CD14-positive monocyte (primary cell): ENCODE data around the gene ZNF280D. TPM values are rescaled to one million over a fixed set of nuclear protein-coding genes. Genes with fewer than 3 reads are reported as not detected.

ENCODE experiments used
- DNase-seq, 3 donors: peaks; one replicate each; pipeline ENCODE4 v3.0.0-alpha.2; 2011 to 2022
- H2AFZ ChIP-seq: 2 replicates; pipeline ENCODE4 v1.6.0; 2012; ENCODE audit warnings: mild to moderate bottlenecking, low read depth, low read length, inconsistent platforms; ENCODE audit not compliant: insufficient read depth, poor library complexity, severe bottlenecking
- H3K27ac ChIP-seq, 2 donors: 1 replicate in 1 of 2; 2 replicates in 1 of 2; pipeline ENCODE4 v1.5.1; 2012 to 2013; ENCODE audit warnings: low read length in 2 of 2, control low read depth in 1 of 2, inconsistent platforms in 1 of 2, low read depth in 1 of 2, mild to moderate bottlenecking in 1 of 2
- H3K27me3 ChIP-seq, 2 donors: one replicate each; pipeline versions ENCODE4 v1.6.0 to v1.6.1; 2011 to 2013; ENCODE audit warnings: low read length in 2 of 2; ENCODE audit not compliant: control insufficient read depth in 2 of 2, insufficient read depth in 2 of 2
- H3K36me3 ChIP-seq, 2 donors: replicated peaks in 1 of 2; 1 replicate in 1 of 2; 2 replicates in 1 of 2; pipeline versions ENCODE4 v1.5.1 to v1.6.1; 2012 to 2013; ENCODE audit warnings: low read length in 2 of 2, control low read depth in 1 of 2, inconsistent platforms in 1 of 2, mild to moderate bottlenecking in 1 of 2; ENCODE audit not compliant: insufficient read depth in 2 of 2, control insufficient read depth in 1 of 2
- H3K4me1 ChIP-seq, 2 donors: 1 replicate in 1 of 2; 2 replicates in 1 of 2; pipeline versions ENCODE4 v1.5.1 to v1.6.1; 2012 to 2013; ENCODE audit warnings: low read length in 2 of 2, control low read depth in 1 of 2, inconsistent platforms in 1 of 2, mild to moderate bottlenecking in 1 of 2, moderate library complexity in 1 of 2; ENCODE audit not compliant: insufficient read depth in 2 of 2, control insufficient read depth in 1 of 2
- H3K4me2 ChIP-seq: replicated peaks from 2 replicates; pipeline ENCODE3; 2012; ENCODE audit warnings: low read length, moderate library complexity, mild to moderate bottlenecking; ENCODE audit not compliant: poor library complexity, severe bottlenecking; ENCODE audit errors: extremely low read depth
- H3K4me3 ChIP-seq, 3 experiments: fragments of 200-600 bp in 1 of 3; sonication (generic) in 1 of 3; replicated peaks in 1 of 3; 1 replicate in 2 of 3; 2 replicates in 1 of 3; pipeline ENCODE4 v1.5.1; 2011 to 2013; ENCODE audit warnings: low read length in 3 of 3, mild to moderate bottlenecking in 3 of 3, control low read depth in 2 of 3, low read depth in 2 of 3, inconsistent platforms in 1 of 3, moderate library complexity in 1 of 3
- H3K79me2 ChIP-seq: 2 replicates; pipeline ENCODE4 v1.6.0; 2012; ENCODE audit warnings: mild to moderate bottlenecking, control low read depth, inconsistent platforms, low read length, moderate library complexity; ENCODE audit not compliant: insufficient read depth
- H3K9ac ChIP-seq: 2 replicates; pipeline ENCODE4 v1.6.0; 2017; ENCODE audit warnings: low read length, mild to moderate bottlenecking; ENCODE audit not compliant: insufficient read depth, poor library complexity, severe bottlenecking
- H3K9me3 ChIP-seq, 2 donors: replicated peaks in 1 of 2; 1 replicate in 1 of 2; 2 replicates in 1 of 2; pipeline versions ENCODE4 v1.5.1 to v1.6.1; 2012 to 2013; ENCODE audit warnings: low read length in 2 of 2, control low read depth in 1 of 2; ENCODE audit not compliant: control insufficient read depth in 1 of 2, insufficient read depth in 1 of 2
- H4K20me1 ChIP-seq: 2 replicates; pipeline ENCODE4 v1.6.0; 2012; ENCODE audit warnings: mild to moderate bottlenecking, low read length, control low read depth, moderate library complexity; ENCODE audit not compliant: insufficient read depth
- H3K27ac Mint-ChIP-seq, 7 donors: one replicate each; pipeline ENCODE4 v1.8.0; 2020; ENCODE audit warnings: mild to moderate bottlenecking in 7 of 7, mixed read lengths in 7 of 7, moderate library complexity in 6 of 7, inconsistent platforms in 2 of 7
- H3K27me3 Mint-ChIP-seq, 3 donors: one replicate each; pipeline ENCODE4 v1.8.0; 2021 to 2022; ENCODE audit warnings: low read depth in 3 of 3, mild to moderate bottlenecking in 3 of 3, mixed read lengths in 3 of 3, moderate library complexity in 3 of 3, inconsistent platforms in 1 of 3
- H3K36me3 Mint-ChIP-seq, 2 donors: one replicate each; pipeline ENCODE4 v1.8.0; 2020; ENCODE audit warnings: mixed read lengths in 2 of 2, inconsistent platforms in 1 of 2, mild to moderate bottlenecking in 1 of 2
- H3K4me1 Mint-ChIP-seq: one replicate; pipeline ENCODE4 v1.8.0; 2020; ENCODE audit warnings: mild to moderate bottlenecking, mixed read lengths
- H3K4me3 Mint-ChIP-seq, 2 donors: one replicate each; pipeline ENCODE4 v1.8.0; 2020; ENCODE audit warnings: mild to moderate bottlenecking in 2 of 2, mixed read lengths in 2 of 2, moderate library complexity in 1 of 2
- H3K9me3 Mint-ChIP-seq, 7 donors: one replicate each; pipeline ENCODE4 v1.8.0; 2020 to 2022; ENCODE audit warnings: mixed read lengths in 7 of 7, mild to moderate bottlenecking in 6 of 7, moderate library complexity in 6 of 7, inconsistent platforms in 2 of 7
- CTCF ChIP-seq: fragments of 200-600 bp; IDR thresholded peaks from one replicate; pipeline ENCODE4 v1.8.0; 2022; ENCODE audit warnings: antibody characterized with exemption, mild to moderate bottlenecking
- WGBS: methylation state at CpG from one replicate; pipeline ENCODE4 v1.1.5; 2013; ENCODE audit warnings: missing lambda C conversion rate; ENCODE audit not compliant: insufficient coverage; 5-methylcytosine and 5-hydroxymethylcytosine counted together
- intact Hi-C, 2 donors: fragments of 100-400 bp; cut with micrococcal nuclease; formaldehyde crosslinking; loops; one replicate each; pipeline versions ENCODE4 v1.15.0 to v1.15.1; 2023
- polyA plus RNA-seq, 3 donors: library from polyadenylated mRNA; depleted of rRNA in 1 of 3; unstranded in 2 of 3; stranded (reverse) in 1 of 3; fragments of 300-500 nt in 2 of 3; fragments of >200 nt in 1 of 3; fragmentation: Illumina TruSeq in 2 of 3; gene quantifications; 1 replicate in 2 of 3; 2 replicates in 1 of 3; pipeline ENCODE4 v1.2.3, GENCODE V29; 2012 to 2021

ZNF280D gene
- polyA plus RNA-seq, 3 donors, result 5.1 to 14.2 (median 8.0) TPM

GRCh38 chr15:56749982-56750381 is 16.7 kb upstream of the ZNF280D start:
- H3K4me3 ChIP-seq, result no peak overlapping the region
- H2AFZ ChIP-seq, result no peak overlapping the region
- H3K4me1 Mint-ChIP-seq, result no peaks in the 10 kb centered on the region
- H3K4me1 ChIP-seq, result no peaks in the 10 kb centered on the region
- no peak overlapping the region for H3K9ac ChIP-seq
- H3K79me2 ChIP-seq, result no peaks in the 10 kb centered on the region
- H3K36me3 ChIP-seq, result no peaks in the 10 kb centered on the region
- no peaks in the 10 kb centered on the region for H4K20me1 ChIP-seq
- DNase-seq, result no peak
- H3K9me3 ChIP-seq, result no peaks in the 10 kb centered on the region
- no peaks in the 10 kb centered on the region for H3K27me3 ChIP-seq
- no peak overlapping the region for H3K4me2 ChIP-seq
- no peak overlapping the region for H3K27ac Mint-ChIP-seq
- no peak for TF ChIP-seq CTCF
- no peak overlapping the region for H3K27ac ChIP-seq
- intact Hi-C loops, result no loop called here
- WGBS, result no CpG with 5 or more reads among the region's 1 CpG
- H3K27me3 Mint-ChIP-seq, result no peaks in the 10 kb centered on the region
- H3K9me3 Mint-ChIP-seq, result peaks cover 0 to 2% (median 0%) of the 10 kb centered on the region in 7 donors
- no peak overlapping the region for H3K4me3 Mint-ChIP-seq
- H3K36me3 Mint-ChIP-seq, result no peaks in the 10 kb centered on the region

- no peaks in the 10 kb centered on the region for H3K79me2 ChIP-seq
- H4K20me1 ChIP-seq, result no peaks in the 10 kb centered on the region
- H3K27me3 Mint-ChIP-seq, result no peaks in the 10 kb centered on the region
- intact Hi-C loops, result no loop called here
- no peaks in the 10 kb centered on the region for H3K9me3 ChIP-seq
- peaks cover 0 to 6% (median 0%) of the 10 kb centered on the region in 7 donors for H3K9me3 Mint-ChIP-seq
- H3K4me3 Mint-ChIP-seq, result no peak overlapping the region
- TF ChIP-seq CTCF, result no peak
- H3K4me1 Mint-ChIP-seq, result no peaks in the 10 kb centered on the region
- no peak overlapping the region for H3K27ac ChIP-seq
- no peak overlapping the region for H3K27ac Mint-ChIP-seq
- WGBS, result 100% methylated on average over 1 of the region's 5 CpGs
- no peak overlapping the region for H2AFZ ChIP-seq
- no peak overlapping the region for H3K4me2 ChIP-seq
- H3K36me3 Mint-ChIP-seq, result no peaks in the 10 kb centered on the region
- no peaks in the 10 kb centered on the region for H3K27me3 ChIP-seq
- DNase-seq, result no peak
- no peaks in the 10 kb centered on the region for H3K4me1 ChIP-seq
- H3K4me3 ChIP-seq, result no peak overlapping the region
- no peak overlapping the region for H3K9ac ChIP-seq
- no peaks in the 10 kb centered on the region for H3K36me3 ChIP-seq
Observed at GRCh38 chr15:56744701-56745683, 11.7 kb upstream of the ZNF280D start.
